ENCODE measurements around the gene PIGO. TPM values are rescaled to one million over a fixed set of nuclear protein-coding genes. Genes with fewer than 3 reads are reported as not detected.

Gene PIGO
- total and polyA plus RNA-seq, 2 of the 8 experiments (the other 6 are each of a cell fraction or from before 2014, with no cell fraction given): 20.5 to 31.3 TPM

DNA sequence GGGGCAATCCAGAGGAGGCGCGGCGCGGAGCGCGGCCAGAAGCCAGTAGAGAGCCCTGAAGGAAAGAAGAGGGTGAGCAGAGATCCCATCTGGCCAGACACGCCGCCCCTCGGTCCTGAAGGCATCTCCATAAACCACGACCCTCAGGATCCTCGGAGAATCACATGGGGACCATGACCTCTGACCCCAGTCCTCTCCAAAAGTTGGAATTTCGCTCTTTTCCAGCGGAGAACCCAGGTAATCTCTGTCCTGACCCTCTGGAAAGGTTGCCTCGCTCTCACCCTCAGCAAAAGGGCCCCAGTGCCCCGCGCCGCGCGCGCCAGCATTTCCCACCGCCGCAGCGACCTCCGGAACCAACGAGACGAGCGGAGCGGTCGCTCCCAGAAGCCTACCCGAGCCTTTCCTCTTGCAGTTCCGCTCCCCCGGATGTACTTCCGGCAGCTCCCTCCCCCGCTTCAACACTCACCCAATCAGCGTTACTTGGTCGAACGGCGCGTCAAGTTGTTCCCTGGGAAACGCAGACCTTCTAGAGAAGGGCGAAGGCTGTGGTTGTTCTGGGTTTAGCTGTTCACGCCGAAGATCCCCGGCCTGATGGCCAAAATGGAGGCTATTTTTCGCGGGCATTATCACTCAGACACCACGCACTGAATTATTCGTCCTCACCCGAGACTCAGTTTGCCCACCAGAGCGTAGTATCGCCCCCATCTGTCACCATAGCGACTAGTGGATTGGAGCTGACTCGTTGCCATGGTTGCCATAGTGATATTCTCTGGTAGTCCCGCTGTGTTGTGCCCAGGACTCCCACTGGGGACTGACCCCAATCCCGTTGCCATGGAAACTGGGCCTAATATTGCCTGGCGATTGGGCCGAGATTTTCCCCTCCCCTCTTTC lies 6.6 kb upstream of the PIGO start, which contains the start of gene STOML2 (continued):
- TF ChIP-seq CEBPB (IDR thresholded peaks at IDR 0.05; ENCODE audit: low read depth, low read length) (no peak), PHF8 (conservative IDR thresholded peaks at IDR 0.05; ENCODE audit: low read depth, low read length) (peak; percentile 92), BACH1 (IDR thresholded peaks at IDR 0.05; ENCODE audit: low read length) (no peak), NRF1 (IDR thresholded peaks at IDR 0.05; ENCODE audit: low read depth, low read length) (no peak), SP4 (IDR thresholded peaks at IDR 0.05; ENCODE audit: low read length) (peak; percentile 65; the same call in 1 of the 2 replicates), KDM5A (IDR thresholded peaks at IDR 0.05; ENCODE audit: low read length) (peak; percentile 89), TCF12 (IDR thresholded peaks at IDR 0.05; ENCODE audit: low read depth, low read length) (no peak), GABPA (IDR thresholded peaks at IDR 0.05; ENCODE audit: borderline replicate concordance, insufficient read depth, low read length) (peak; percentile 99), CHD1 (IDR thresholded peaks at IDR 0.05; ENCODE audit: low read depth, low read length) (no peak), JUND (IDR thresholded peaks at IDR 0.05; ENCODE audit: low read length) (no peak; the same call in 1 of the 2 replicates), CHD2 (IDR thresholded peaks at IDR 0.05; ENCODE audit: low read length) (peak; percentile 69), YY1 (IDR thresholded peaks at IDR 0.05; ENCODE audit: low read depth, low read length) (no peak), RNF2 (IDR thresholded peaks at IDR 0.05; ENCODE audit: borderline replicate concordance, low read depth, low read length, missing control alignments, poor library complexity, severe bottlenecking) (no peak), SUZ12 (IDR thresholded peaks at IDR 0.05; ENCODE audit: low read length) (no peak), BRCA1 (IDR thresholded peaks at IDR 0.05; ENCODE audit: low read depth, low read length) (no peak), EP300 (IDR thresholded peaks at IDR 0.05; ENCODE audit: borderline replicate concordance in 1 of 2, low read depth in 2 of 2, low read length in 2 of 2) (no peak; a peak in 1 of 3 replicates), CTBP2 (IDR thresholded peaks at IDR 0.05; ENCODE audit: borderline replicate concordance, insufficient read depth, insufficient read length, low read length) (no peak), EZH2 (IDR thresholded peaks at IDR 0.05; ENCODE audit: low read depth, low read length, severe bottlenecking) (no peak)
- TF ChIP-seq, protein P1, sequence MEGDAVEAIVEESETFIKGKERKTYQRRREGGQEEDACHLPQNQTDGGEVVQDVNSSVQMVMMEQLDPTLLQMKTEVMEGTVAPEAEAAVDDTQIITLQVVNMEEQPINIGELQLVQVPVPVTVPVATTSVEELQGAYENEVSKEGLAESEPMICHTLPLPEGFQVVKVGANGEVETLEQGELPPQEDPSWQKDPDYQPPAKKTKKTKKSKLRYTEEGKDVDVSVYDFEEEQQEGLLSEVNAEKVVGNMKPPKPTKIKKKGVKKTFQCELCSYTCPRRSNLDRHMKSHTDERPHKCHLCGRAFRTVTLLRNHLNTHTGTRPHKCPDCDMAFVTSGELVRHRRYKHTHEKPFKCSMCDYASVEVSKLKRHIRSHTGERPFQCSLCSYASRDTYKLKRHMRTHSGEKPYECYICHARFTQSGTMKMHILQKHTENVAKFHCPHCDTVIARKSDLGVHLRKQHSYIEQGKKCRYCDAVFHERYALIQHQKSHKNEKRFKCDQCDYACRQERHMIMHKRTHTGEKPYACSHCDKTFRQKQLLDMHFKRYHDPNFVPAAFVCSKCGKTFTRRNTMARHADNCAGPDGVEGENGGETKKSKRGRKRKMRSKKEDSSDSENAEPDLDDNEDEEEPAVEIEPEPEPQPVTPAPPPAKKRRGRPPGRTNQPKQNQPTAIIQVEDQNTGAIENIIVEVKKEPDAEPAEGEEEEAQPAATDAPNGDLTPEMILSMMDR (IDR thresholded peaks at IDR 0.05; ENCODE audit: control extremely low read depth in 1 of 3, insufficient read depth in 1 of 3, low read depth in 1 of 3, low read length in 3 of 3): no peak
- TF ChIP-seq, protein P2, sequence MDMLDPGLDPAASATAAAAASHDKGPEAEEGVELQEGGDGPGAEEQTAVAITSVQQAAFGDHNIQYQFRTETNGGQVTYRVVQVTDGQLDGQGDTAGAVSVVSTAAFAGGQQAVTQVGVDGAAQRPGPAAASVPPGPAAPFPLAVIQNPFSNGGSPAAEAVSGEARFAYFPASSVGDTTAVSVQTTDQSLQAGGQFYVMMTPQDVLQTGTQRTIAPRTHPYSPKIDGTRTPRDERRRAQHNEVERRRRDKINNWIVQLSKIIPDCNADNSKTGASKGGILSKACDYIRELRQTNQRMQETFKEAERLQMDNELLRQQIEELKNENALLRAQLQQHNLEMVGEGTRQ (IDR thresholded peaks at IDR 0.05; ENCODE audit: low read length): 0 out of 2 replicates have a peak, but pooled peaks have one; percentile 3
